ENCODE data around the gene ADAM19.

DNA sequence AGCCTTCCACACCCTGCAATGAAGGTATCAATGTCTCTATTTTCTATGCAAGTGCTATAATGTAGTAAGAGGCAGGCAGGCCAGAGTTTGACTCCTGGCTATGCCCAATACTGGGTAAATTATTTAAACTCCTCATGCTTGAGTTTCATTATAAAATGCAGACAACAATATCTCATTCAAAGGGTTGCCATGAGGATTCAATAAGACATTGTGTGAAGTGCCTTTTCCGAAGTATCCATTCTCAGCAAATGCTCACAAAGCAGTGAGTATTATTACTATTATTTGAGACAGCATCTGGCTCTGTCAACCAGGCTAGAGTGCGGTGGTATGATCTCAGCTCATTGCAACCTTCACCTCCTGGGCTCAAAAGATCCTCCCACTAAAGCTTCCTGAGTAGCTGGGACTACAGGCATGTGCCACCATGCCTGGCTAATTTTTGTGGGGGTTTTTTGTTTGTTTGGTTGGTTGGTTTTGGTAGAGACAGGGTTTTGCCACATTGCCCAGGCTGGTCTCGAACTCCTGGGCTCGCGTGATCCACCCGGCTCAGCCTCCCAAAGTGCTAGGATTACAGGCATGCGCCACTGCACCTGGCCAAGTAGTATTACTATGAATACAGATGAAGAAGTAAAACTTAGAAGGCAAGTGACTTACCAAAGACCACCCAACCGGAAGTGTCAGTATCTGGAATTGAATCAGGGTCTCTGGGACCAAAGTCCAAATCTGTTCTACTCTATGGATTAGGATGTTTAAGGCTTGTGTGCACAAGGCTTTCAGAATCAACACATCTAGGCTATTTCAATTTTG is 18.8 kb downstream of the ADAM19 start:
- TF ChIP-seq ZNF384 (IDR thresholded peaks at IDR 0.05) (no peak), NFRKB (IDR thresholded peaks at IDR 0.05) (no peak)
